HUES64 (cell line): ENCODE data around the gene LGR4.

Experiments
- H3K27ac ChIP-seq: 2 replicates; pipeline ENCODE4 v1.7.0; 2013; ENCODE audit warnings: low read depth, low read length, inconsistent platforms
- H3K27me3 ChIP-seq: 2 replicates; pipeline ENCODE4 v1.6.1; 2013; ENCODE audit warnings: mild to moderate bottlenecking, low read length; ENCODE audit not compliant: insufficient read depth
- H3K36me3 ChIP-seq: 2 replicates; pipeline ENCODE4 v1.6.1; 2013; ENCODE audit warnings: mild to moderate bottlenecking, low read length; ENCODE audit not compliant: insufficient read depth
- H3K4me1 ChIP-seq: 2 replicates; pipeline ENCODE4 v1.6.1; 2013; ENCODE audit warnings: mild to moderate bottlenecking, low read length, moderate library complexity; ENCODE audit not compliant: insufficient read depth
- H3K4me3 ChIP-seq: 2 replicates; pipeline ENCODE4 v1.5.1; 2013; ENCODE audit warnings: mild to moderate bottlenecking, low read length, moderate library complexity
- H3K9ac ChIP-seq: 2 replicates; pipeline ENCODE4 v1.6.1; 2013; ENCODE audit warnings: mild to moderate bottlenecking, low read depth, low read length
- H3K9me3 ChIP-seq: 2 replicates; pipeline ENCODE4 v1.6.1; 2013; ENCODE audit warnings: low read depth, low read length; ENCODE audit not compliant: insufficient read depth
- WGBS: fragments of 150-250, 120-280 bp; methylation state at CpG from one replicate; pipeline ENCODE4 v1.1.7; 2013; ENCODE audit warnings: missing lambda C conversion rate; 5-methylcytosine and 5-hydroxymethylcytosine counted together

LGR4 gene

DNA sequence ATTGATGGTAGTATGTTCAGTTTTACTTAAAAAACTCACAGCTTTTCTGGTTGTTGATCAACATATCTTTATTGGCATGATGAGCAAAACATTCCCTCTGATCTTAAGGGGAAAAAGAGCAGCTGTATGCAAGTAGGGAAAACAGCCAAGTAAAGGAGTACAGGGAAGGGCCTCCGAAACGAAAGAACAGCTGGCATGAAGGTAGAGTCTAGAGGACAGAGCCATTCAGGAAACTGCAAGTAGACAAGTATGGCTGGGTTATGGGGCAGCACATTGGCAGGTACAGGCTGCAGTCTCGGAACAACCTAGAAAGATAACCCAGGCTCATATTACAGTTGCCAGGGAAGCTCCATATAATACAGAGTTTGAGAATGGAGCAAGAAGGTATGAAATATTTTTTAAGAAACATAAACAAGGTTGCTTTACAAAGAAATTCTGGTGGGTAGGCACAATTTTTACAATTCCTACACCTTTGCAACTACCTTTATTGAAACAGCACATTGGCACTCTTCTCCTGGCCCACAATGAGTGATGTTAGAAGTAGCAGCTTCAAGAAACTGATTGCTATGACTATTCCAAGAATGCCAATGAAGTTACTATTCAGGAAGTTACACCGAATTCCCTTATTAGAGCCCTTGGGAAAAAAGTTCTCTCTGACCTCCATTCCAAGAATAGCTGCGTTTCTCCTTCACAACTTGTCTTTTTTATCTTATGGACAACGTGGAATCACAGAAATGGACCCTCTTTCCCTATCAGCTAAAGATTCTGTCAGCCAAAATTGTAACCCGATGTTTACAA lies 45.2 kb downstream of the LGR4 start:
- Histone ChIP-seq H3K27me3 (no peaks in the 10 kb centered on the region), H3K4me3 (no peak overlapping the region), H3K9me3 (no peaks in the 10 kb centered on the region), H3K27ac (no peak overlapping the region), H3K9ac (no peak overlapping the region), H3K36me3 (peaks cover 11% of the 10 kb centered on the region), H3K4me1 (peaks cover 61% of the 10 kb centered on the region)
- WGBS, result 89% methylated on average over 7 of the region's 7 CpGs

- Histone ChIP-seq H3K27me3 (no peaks in the 10 kb centered on the region), H3K36me3 (peaks cover 11% of the 10 kb centered on the region), H3K9ac (no peak overlapping the region), H3K4me3 (no peak overlapping the region), H3K4me1 (peaks cover 62% of the 10 kb centered on the region), H3K9me3 (no peaks in the 10 kb centered on the region), H3K27ac (no peak overlapping the region)
- WGBS, result 100% methylated on average over 2 of the region's 2 CpGs
Observed at GRCh38 chr11:27425814-27426213, 46.8 kb downstream of the LGR4 start.

DNA sequence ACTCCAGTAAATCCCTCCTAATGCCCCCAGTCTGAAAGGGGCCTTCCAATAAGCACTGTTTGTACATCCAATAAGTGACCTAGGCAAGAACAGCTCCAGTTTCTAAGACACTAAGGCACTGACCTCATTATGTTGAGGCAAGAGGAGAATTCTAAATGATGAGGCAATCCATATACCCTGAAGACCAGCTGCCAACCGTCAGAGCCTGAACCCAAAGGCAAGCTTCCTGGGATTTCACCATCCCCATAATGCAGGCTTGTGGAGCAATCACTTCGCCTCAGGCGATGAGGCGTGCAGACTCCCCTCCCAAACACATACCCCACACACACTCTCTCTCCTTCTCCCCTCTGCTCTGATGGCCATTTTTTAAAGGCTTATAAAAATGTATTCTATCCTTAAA lies 49.5 kb downstream of the LGR4 start:
- H3K9me3 ChIP-seq, result no peaks in the 10 kb centered on the region
- no peak overlapping the region for H3K27ac ChIP-seq
- no peaks in the 10 kb centered on the region for H3K27me3 ChIP-seq
- H3K4me3 ChIP-seq, result no peak overlapping the region
- H3K36me3 ChIP-seq, result 0 out of 2 replicates have a peak, but pooled peaks cover 4% of the 10 kb centered on the region
- no peak overlapping the region for H3K9ac ChIP-seq
- WGBS, result 81% methylated on average over 4 of the region's 4 CpGs
- peaks cover 64% of the 10 kb centered on the region for H3K4me1 ChIP-seq

DNA sequence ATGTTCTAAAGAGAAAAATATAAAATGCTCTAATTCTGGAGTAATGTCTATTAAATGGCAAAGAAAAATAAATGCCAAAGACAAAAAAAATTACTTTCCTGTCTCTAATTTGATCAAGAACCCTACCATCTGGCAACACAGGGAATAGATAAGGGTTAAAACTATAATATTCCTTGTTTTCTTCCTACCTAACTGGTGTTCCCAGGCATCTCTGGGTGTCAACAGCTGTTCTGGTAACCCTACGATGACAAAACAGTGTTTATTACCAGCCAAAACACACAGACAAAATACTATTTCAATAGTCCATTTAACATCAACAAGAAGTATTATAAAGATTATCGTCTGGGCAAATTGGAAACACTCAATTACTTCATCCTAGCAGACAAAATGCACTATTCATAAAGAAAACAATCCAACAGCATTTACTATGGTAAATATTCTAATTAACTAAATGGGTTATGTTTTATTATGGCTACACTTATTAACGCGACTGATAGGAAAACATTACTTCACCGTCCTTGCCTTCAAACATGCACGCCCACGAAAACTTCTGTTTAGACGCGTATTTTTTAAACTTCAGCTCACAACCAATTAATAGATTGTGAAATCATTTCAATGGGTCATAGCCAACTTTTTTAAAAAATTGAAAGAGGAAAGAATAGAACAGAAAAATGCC lies 50.6 kb downstream of the LGR4 start:
- Histone ChIP-seq H3K9me3 (no peaks in the 10 kb centered on the region), H3K27me3 (no peaks in the 10 kb centered on the region), H3K9ac (no peak overlapping the region), H3K27ac (no peak overlapping the region), H3K4me1 (peaks cover 66% of the 10 kb centered on the region), H3K36me3 (0 out of 2 replicates have a peak, but pooled peaks cover 4% of the 10 kb centered on the region), H3K4me3 (no peak overlapping the region)
- WGBS, result 91% methylated on average over 9 of the region's 9 CpGs

GRCh38 chr11:27420722-27421572 lies 51.6 kb downstream of the LGR4 start:
- Histone ChIP-seq H3K27ac (peak overlapping the region; percentile 37; the same call in 1 of the 2 replicates), H3K27me3 (no peaks in the 10 kb centered on the region)

GRCh38 chr11:27420217-27420616 lies 52.4 kb downstream of the LGR4 start:
- Histone ChIP-seq H3K4me1 (peaks cover 82% of the 10 kb centered on the region), H3K9ac (no peak overlapping the region), H3K27me3 (no peaks in the 10 kb centered on the region), H3K36me3 (no peaks in the 10 kb centered on the region), H3K9me3 (no peaks in the 10 kb centered on the region), H3K27ac (0 out of 2 replicates have a peak overlapping the region, but pooled peaks have one; percentile 20), H3K4me3 (no peak overlapping the region)
- WGBS, result 96% methylated on average over 4 of the region's 4 CpGs

More at GRCh38 chr11:27420722-27421572, 51.6 kb downstream of the LGR4 start:
- Histone ChIP-seq H3K4me3 (no peak overlapping the region), H3K4me1 (peaks cover 74% of the 10 kb centered on the region), H3K9ac (no peak overlapping the region), H3K9me3 (no peaks in the 10 kb centered on the region), H3K36me3 (0 out of 2 replicates have a peak, but pooled peaks cover 3% of the 10 kb centered on the region)
- 87% methylated on average over 4 of the region's 4 CpGs for WGBS

- H3K4me1 ChIP-seq, result peaks cover 81% of the 10 kb centered on the region
- no peaks in the 10 kb centered on the region for H3K36me3 ChIP-seq
- no peak overlapping the region for H3K27ac ChIP-seq
- WGBS, result 89% methylated on average over 1 of the region's 1 CpG
- H3K9me3 ChIP-seq, result no peaks in the 10 kb centered on the region
- no peak overlapping the region for H3K4me3 ChIP-seq
- no peak overlapping the region for H3K9ac ChIP-seq
- no peaks in the 10 kb centered on the region for H3K27me3 ChIP-seq
Observed at GRCh38 chr11:27418356-27418755, 54.2 kb downstream of the LGR4 start.

DNA sequence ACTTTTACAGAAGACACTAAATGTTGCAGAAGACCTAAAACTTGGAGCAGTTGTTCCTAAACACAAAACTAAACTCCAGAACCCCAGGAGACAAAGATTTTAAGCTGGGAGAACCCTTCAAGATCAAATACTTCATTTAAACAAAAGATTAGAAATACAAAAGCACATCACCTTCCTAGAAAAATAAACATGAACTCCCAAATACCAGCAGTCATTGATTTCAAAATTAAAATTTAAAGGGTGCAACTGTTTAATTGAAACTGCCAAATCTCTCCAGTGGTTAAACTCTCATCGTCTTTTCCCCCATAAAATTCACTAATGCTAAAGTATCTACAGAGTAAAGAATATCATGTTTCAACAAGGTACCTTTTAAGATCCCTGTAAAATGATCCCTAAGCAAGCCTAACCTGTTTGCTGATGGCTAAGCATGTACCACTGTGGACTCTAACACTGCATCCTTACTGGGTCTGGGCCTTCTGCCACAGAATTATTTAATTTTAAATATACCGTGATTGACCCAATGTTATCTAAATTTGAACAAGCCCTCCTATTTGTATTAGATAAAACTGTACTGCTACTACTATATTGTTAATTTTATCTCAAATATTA lies 55.9 kb downstream of the LGR4 start:
- no peaks in the 10 kb centered on the region for H3K27me3 ChIP-seq
- H3K4me1 ChIP-seq, result peaks cover 64% of the 10 kb centered on the region
- peaks cover 6% of the 10 kb centered on the region; the same call in 1 of the 2 replicates for H3K36me3 ChIP-seq
- no peak overlapping the region for H3K27ac ChIP-seq
- H3K4me3 ChIP-seq, result no peak overlapping the region
- no peaks in the 10 kb centered on the region for H3K9me3 ChIP-seq
- H3K9ac ChIP-seq, result no peak overlapping the region
- 88% methylated on average over 1 of the region's 2 CpGs for WGBS

DNA sequence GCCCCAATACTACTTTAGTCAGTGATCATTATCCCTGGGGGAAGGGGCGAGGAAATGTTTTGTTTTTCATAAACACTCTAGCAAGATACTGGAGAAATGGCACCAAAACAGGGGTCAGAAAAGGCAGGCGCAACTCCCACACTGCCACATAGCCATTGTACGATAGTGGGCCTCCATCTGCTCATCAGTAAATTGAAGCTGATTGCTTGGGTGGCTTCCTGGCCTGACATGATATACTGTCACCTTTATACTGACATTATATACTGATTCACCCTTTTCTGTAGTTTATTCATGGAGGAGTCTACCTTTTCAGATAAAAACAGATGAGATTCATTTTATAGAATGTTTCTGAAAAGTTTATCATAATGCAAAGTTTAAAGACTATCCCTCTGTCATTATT lies 57.9 kb downstream of the LGR4 start:
- Histone ChIP-seq H3K4me3 (no peak overlapping the region), H3K36me3 (peaks cover 23% of the 10 kb centered on the region), H3K27ac (no peak overlapping the region), H3K4me1 (peaks cover 48% of the 10 kb centered on the region), H3K9ac (no peak overlapping the region), H3K9me3 (no peaks in the 10 kb centered on the region), H3K27me3 (no peaks in the 10 kb centered on the region)
- 95% methylated on average over 3 of the region's 3 CpGs for WGBS

- Histone ChIP-seq H3K36me3 (peaks cover 29% of the 10 kb centered on the region), H3K27ac (no peak overlapping the region), H3K4me1 (peaks cover 38% of the 10 kb centered on the region), H3K9ac (no peak overlapping the region), H3K9me3 (no peaks in the 10 kb centered on the region), H3K27me3 (no peaks in the 10 kb centered on the region), H3K4me3 (no peak overlapping the region)
- WGBS, result over 99% methylated on average over 4 of the region's 5 CpGs
Observed at GRCh38 chr11:27413218-27413617, 59.4 kb downstream of the LGR4 start.
